ENCODE measurements around the gene AP4B1. TPM values are rescaled to one million over a fixed set of nuclear protein-coding genes. Genes with fewer than 3 reads are reported as not detected.

The AP4B1 gene
- total RNA-seq, 2 donors from 2014 or later = 5.0 to 14.8 TPM

DNA sequence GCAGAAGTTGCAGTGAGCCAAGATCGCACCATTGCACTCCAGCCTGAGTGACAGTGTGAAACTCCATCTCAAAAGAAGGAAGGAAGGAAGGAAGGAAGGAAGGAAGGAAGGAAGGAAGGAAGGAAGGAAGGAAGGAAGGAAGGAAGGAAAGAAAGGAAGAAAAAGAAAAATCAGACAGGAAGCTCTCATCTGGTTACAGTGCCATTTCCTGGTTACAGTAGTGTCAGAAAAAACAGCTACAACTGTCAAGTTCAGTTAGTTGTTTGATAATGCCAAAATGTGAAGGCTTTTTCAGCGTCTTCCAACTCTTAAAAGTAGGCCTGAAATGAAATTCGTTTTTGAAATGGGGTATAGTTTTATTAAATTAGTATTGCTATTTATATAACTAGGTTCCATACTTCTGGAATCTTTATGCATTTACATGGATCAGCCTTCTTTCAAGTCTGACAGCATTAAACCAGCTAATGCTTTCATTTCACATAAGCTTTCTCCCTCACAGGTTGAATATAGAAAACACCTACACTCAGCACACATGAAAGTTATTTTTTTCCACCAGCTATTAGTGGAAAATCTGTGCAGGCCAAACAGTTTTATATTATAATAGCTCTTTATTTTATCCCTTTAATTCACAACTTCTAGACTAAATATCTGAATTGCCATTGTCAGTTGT lies 54.3 kb downstream of the AP4B1 start:
- WGBS = 74% methylated on average over 3 of the region's 3 CpGs

DNA sequence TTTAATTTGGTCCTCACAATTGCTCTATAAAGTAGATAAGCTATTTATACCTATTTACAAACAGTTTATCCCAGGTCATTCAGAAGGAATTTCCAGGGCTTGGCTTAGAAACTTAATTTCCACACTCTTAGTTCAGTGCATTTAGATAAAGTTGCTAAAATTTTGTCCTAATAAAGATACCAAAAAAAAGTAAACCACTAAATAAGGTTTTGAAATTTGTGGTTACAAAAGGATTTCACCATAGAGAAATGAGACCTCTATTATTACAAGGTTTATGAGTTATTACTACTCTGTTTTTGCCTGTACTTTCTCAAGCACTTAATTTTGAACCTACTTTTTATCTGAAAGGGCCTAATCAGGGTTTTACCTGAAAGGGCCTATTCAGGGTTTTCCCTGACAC lies 55.5 kb downstream of the AP4B1 start:
- intact Hi-C loops (cut with DNase I) = no loop called here

More for the DNA sequence above, 54.3 kb downstream of the AP4B1 start:
- no peaks in the 10 kb centered on the region for H3K4me1 ChIP-seq (replicated peaks)
- intact Hi-C loops (cut with DNase I) = no loop called here
- H3K36me3 ChIP-seq = no peaks in the 10 kb centered on the region
- H3K9me3 ChIP-seq = no peaks in the 10 kb centered on the region
- TF ChIP-seq, protein P1, sequence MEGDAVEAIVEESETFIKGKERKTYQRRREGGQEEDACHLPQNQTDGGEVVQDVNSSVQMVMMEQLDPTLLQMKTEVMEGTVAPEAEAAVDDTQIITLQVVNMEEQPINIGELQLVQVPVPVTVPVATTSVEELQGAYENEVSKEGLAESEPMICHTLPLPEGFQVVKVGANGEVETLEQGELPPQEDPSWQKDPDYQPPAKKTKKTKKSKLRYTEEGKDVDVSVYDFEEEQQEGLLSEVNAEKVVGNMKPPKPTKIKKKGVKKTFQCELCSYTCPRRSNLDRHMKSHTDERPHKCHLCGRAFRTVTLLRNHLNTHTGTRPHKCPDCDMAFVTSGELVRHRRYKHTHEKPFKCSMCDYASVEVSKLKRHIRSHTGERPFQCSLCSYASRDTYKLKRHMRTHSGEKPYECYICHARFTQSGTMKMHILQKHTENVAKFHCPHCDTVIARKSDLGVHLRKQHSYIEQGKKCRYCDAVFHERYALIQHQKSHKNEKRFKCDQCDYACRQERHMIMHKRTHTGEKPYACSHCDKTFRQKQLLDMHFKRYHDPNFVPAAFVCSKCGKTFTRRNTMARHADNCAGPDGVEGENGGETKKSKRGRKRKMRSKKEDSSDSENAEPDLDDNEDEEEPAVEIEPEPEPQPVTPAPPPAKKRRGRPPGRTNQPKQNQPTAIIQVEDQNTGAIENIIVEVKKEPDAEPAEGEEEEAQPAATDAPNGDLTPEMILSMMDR (IDR thresholded peaks at IDR 0.05) = no peak
- TF ChIP-seq POLR2AphosphoS5 (IDR thresholded peaks at IDR 0.05) (no peak), POLR2A (IDR thresholded peaks at IDR 0.05) (no peak)
- no peak overlapping the region for H3K4me3 ChIP-seq
- no peaks in the 10 kb centered on the region for H3K27me3 ChIP-seq (replicated peaks; ENCODE audit: insufficient read depth)
- DNase-seq (ENCODE audit: low spot score) = no peak
- H3K27ac ChIP-seq = no peak overlapping the region

DNA sequence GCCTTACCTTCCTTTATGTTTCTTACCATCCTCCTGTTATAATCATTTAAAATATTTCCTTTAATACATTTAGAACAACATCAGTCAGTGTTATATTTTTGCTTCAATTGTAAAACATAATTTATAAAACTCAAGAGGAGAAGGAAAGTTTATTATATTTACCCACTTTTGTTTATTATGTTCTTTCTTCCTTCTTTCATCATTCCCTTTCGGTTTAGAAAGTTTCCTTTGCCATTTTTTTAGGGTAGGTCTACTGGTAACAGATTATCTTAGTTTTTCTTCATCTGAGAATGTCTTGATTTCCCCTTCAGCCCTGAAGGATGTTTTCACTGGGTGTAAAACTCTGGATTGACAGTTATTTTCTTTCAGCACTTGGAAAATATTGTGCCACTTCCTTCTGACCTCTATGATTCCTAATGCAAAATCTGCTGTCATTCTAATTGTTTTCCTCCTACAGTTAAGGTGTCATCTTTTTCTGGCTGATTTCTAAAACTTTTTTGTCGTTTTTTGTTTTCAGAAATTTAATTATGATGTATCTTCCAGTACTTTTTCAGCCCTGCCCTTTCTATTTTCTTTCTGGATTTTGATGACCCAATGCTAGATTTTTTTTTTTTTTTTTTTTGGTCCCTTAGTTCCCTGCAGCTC lies 58.1 kb downstream of the AP4B1 start:
- no peaks in the 10 kb centered on the region for H3K9me3 ChIP-seq
- WGBS = 57% methylated on average over 2 of the region's 2 CpGs
- H3K4me3 ChIP-seq = no peak overlapping the region
- no peaks in the 10 kb centered on the region for H3K36me3 ChIP-seq
- H3K27ac ChIP-seq = no peak overlapping the region
- intact Hi-C loops (cut with DNase I) = no loop called here
- H3K27me3 ChIP-seq (replicated peaks; ENCODE audit: insufficient read depth) = no peaks in the 10 kb centered on the region
- no peak for DNase-seq (ENCODE audit: low spot score)
- H3K4me1 ChIP-seq (replicated peaks) = no peaks in the 10 kb centered on the region
- no peak for TF ChIP-seq POLR2A (IDR thresholded peaks at IDR 0.05)
- TF ChIP-seq, protein P1 (IDR thresholded peaks at IDR 0.05) = no peak
- TF ChIP-seq POLR2AphosphoS5 (IDR thresholded peaks at IDR 0.05) = no peak

More for the DNA sequence above, 55.5 kb downstream of the AP4B1 start:
- H3K4me3 ChIP-seq = no peak overlapping the region
- DNase-seq (ENCODE audit: low spot score) = no peak
- no peaks in the 10 kb centered on the region for H3K9me3 ChIP-seq
- no peaks in the 10 kb centered on the region for H3K27me3 ChIP-seq (replicated peaks; ENCODE audit: insufficient read depth)
- H3K27ac ChIP-seq = no peak overlapping the region
- H3K4me1 ChIP-seq (replicated peaks) = no peaks in the 10 kb centered on the region
- H3K36me3 ChIP-seq = no peaks in the 10 kb centered on the region
- TF ChIP-seq POLR2A (IDR thresholded peaks at IDR 0.05) (no peak), POLR2AphosphoS5 (IDR thresholded peaks at IDR 0.05) (no peak)
- TF ChIP-seq, protein P1 (IDR thresholded peaks at IDR 0.05) = no peak

Other genes starting within 250 kb of the AP4B1 start
- 10 to 100 TPM; 11.7 to 13.4 TPM for gene PHTF1, start 145.3 kb downstream of the AP4B1 start, total RNA-seq
- gene RSBN1, start 92.3 kb downstream of the AP4B1 start, total RNA-seq = 10 to 100 TPM; 23.1 to 24.0 TPM
- gene PTPN22, start 33.1 kb downstream of the AP4B1 start, total RNA-seq = 1 to 10 TPM in 1 of 2 donors, under 1 TPM in 1; 0.55 to 1.1 TPM
- gene BCL2L15, start 17.2 kb downstream of the AP4B1 start, total RNA-seq = 10 to 100 TPM in 1 of 2 donors, under 1 TPM in 1; 0.46 to 92.5 TPM
- 10 to 100 TPM in 1 of 2 donors, 1 to 10 TPM in 1; 4.2 to 10.1 TPM for gene DCLRE1B, start 527 bp upstream of the AP4B1 start, total RNA-seq
- gene HIPK1, start 24.5 kb upstream of the AP4B1 start, total RNA-seq = 10 to 100 TPM; 43.5 to 76.3 TPM
- 10 to 100 TPM; 15.8 to 25.1 TPM for gene OLFML3, start 74.7 kb upstream of the AP4B1 start, total RNA-seq
- 1 to 10 TPM in 1 of 2 donors, not detected in 1; 1.6 TPM for gene SYT6, start 249.1 kb upstream of the AP4B1 start, total RNA-seq